NCI-H82 (cell line): ENCODE measurements around the gene MSH2.
"Not testable (repeated sequence)": the region's sequence is repeated elsewhere in the genome, so short reads cannot be mapped to it uniquely, and the experiment has no call there.

ENCODE experiments used
- DNase-seq: peaks from one replicate; lab custom pipeline; 2025; lab: John Stamatoyannopoulos, UW

The MSH2 gene

DNA sequence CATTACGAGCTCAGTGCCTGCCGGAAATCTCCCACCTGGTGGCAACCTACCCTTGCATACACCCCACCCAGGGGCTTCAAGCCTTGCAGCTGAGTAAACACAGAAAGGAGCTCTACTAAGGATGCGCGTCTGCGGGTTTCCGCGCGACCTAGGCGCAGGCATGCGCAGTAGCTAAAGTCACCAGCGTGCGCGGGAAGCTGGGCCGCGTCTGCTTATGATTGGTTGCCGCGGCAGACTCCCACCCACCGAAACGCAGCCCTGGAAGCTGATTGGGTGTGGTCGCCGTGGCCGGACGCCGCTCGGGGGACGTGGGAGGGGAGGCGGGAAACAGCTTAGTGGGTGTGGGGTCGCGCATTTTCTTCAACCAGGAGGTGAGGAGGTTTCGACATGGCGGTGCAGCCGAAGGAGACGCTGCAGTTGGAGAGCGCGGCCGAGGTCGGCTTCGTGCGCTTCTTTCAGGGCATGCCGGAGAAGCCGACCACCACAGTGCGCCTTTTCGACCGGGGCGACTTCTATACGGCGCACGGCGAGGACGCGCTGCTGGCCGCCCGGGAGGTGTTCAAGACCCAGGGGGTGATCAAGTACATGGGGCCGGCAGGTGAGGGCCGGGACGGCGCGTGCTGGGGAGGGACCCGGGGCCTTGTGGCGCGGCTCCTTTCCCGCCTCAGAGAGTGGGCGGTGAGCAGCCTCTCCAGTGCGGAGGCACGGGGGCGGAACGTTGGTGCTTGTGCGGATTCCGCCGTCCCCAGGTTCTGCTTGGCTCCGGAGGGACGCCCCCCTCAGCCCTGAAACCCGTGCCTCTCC lies at the start of gene MSH2:
TSS of gene MSH2 (plus strand) at position 352 of the 804 bp plus-strand sequence. CDS start at position 388, 36 bp downstream.
- peak; percentile 99 for DNase-seq

DNA sequence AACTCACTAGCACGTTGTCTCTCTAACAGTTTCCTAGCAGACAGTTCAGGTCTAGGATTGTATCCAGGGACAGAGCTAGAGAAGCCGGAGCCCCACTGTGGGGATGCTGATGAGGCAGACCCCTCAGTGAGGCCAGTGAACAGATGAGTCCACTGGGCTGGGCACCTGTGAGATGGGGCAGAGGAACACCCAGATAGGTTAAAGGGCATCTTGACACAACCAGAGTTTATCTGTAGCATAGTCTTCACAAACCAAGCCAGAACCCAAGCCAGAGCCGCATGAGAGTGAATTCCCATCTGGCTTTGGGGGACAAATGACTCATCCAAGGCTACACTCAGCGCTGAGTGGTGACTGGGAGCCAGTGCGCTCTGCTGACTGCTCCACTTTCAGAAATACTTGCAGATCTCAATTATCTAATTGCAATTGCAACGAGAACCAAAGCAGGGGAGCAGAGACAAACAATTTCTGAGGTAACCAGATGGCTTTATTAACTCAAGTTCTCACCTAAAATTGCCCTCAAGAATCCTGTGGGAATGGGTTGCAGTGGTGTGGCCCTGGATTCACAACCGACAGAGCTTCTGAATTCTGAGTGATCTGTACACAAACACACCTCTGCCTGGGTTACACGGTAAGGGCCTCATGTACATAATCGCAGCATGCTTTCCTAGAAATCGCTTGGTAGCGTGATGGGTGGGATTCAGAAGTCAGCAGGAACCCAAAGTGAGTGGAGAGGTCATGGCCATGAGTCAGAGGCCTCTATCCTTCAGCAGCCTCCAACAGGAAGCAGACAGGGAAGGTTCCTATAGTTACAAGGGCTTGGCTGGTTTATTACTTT lies 48.7 kb upstream of the MSH2 start:
- DNase-seq: no peak

DNA sequence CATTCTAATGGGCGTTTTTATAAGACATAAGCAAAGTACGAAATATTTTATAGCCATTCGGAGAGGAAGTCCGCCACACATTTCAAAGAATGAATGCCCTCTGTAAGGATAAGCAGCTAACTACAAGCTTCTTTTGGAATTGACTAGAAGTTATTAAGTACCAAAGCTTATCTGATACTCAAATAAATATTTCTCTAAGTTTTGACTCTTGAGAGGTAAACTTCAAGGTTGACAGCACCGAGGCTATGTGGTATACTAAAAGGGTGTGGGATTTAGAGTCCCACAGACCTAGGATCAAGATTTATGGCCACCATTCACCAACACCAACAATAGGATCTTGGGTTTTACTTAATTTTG lies 48.1 kb upstream of the MSH2 start:
- no peak for DNase-seq

GRCh38 chr2:47357483-47357882 lies 45.5 kb upstream of the MSH2 start:
- DNase-seq: no peak

- no peak for DNase-seq
Observed at GRCh38 chr2:47359375-47359868, 43.5 kb upstream of the MSH2 start.

GRCh38 chr2:47360283-47360682 lies 42.7 kb upstream of the MSH2 start:
- no peak for DNase-seq

DNA sequence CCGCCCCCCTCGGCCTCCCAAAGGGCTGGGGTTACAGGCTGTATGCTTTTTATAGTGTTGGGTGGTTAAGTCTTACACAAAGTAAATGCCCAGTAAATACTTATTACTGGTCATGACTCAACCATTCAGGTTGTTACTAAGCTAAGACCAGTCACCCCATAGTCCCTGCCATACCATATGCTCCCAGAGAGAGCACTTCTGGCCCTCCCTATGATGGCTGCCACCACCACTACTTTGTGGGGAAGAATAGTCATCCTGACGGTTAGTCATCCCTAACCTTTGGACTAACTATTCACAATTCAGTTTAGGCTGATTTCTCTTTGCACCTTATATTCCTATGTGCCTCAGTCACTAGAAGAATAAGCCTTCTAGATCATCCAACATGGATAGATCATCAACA lies 42.0 kb upstream of the MSH2 start:
- no peak for DNase-seq

DNA sequence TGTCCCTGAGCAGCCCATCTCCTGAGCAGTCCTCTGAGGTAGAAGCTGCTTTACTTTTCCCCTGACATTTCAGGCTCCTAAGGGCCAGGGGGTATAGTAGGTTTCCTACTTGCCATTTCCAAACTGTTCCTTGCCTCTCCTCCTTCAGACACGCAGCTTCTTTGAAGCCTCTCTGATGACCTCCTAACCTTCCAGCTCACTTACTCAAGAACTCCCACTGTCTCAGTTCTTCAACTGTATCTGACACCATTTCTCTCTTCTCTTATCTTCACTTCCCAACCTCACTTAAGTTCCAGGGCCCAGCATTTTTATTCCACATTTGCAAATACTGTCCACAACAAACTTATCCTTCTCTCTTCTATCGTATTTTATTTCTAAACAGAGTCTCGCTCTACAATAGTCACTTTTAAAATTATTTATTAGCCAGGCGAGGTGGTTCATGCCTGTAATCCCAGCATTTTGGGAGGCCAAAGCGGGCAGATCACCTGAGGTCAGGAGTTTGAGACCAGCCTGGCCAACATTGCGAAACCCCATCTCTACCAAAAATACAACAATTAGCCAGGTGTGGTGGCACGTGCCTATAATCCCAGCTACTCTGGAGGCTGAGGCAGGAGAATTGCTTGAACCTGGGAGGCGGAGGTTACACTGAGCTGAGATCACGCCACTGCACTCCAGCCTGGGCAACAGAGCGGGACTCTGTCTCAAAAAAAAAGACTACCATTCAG lies 41.3 kb upstream of the MSH2 start:
- not testable (repeated sequence) for DNase-seq

DNA sequence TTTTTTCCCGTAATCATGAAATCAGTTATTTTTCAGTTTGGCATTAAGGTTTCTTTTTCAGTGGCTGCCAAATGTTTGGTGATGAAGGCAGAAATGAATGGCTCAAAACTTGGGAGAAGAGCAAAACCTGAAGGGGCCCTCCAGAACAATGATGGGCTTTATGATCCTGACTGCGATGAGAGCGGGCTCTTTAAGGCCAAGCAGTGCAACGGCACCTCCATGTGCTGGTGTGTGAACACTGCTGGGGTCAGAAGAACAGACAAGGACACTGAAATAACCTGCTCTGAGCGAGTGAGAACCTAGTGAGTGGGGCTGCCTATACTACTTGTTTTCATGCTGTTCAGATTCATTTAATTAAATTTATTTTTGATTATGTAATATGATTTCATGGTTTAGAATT lies 29.2 kb upstream of the MSH2 start:
- peak; percentile 51 for DNase-seq

GRCh38 chr2:47375307-47375706 lies 27.6 kb upstream of the MSH2 start:
- DNase-seq: no peak

- DNase-seq: no peak
Observed at GRCh38 chr2:47379384-47379783, 23.6 kb upstream of the MSH2 start.

DNA sequence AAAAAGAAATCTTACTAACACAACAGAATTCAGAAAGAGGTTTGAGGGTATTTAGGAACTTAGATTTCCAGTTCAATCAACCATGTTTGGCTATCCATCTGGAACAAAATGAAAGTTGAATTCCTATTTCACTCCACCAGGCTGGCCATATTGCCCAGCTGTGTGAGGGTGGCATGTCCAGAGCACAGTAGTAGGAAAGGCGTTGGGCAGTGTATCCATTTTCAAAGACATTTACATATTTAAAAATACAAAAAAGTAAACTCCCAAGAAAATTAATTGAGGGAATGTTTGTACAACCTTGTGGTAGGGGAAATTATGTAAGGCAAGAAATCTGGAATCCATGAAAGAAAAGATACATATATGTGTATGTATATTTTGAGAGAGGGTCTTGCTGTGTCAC lies 21.5 kb upstream of the MSH2 start:
- no peak for DNase-seq

- no peak for DNase-seq
Observed at GRCh38 chr2:47386551-47386950, 16.4 kb upstream of the MSH2 start.

- no peak for DNase-seq
Observed at GRCh38 chr2:47388888-47389287, 14.1 kb upstream of the MSH2 start.

- DNase-seq: no peak
Observed at GRCh38 chr2:47389692-47390091, 13.3 kb upstream of the MSH2 start.

DNA sequence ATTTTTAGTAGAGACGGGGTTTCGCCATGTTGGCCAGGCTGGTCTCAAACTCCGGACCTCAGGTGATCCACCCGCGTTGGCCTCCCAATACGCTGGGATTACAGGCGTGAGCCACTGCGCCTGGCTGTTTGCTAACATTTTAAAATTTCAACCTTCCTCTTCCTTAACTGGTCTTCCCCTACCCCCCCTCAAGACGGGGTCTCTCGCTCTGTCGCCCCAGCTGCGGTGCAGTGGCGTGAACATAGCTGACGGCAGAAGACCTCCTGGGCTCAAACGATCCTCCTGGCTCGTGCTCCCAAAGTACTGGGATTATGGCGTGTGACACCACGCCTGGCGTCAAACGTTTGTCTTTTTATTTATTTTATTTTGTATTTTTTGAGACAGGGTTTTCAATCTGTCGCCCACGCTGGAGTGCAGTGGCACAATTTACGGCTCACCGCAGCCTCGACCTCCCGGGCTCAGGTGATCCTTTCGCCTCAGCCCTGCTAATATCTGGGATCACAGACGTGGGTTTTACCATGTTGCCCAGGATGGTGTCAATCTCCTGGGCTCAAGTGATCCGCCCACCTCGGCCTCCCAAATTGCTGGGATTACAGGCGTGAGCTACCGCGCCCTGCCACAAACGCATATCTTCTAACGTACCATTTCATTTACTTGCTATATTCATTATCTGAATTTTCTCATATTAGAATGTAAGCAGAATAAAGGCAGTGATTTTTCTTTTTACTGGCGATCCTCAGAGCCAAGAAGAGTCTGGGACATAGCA lies 984 bp upstream of the MSH2 start:
- peak; percentile 70 for DNase-seq

GRCh38 chr2:47402555-47402804 lies 476 bp upstream of the MSH2 start:
- DNase-seq: no peak

GRCh38 chr2:47403609-47404193 lies 745 bp downstream of the MSH2 start:
- peak; percentile 55 for DNase-seq

DNA sequence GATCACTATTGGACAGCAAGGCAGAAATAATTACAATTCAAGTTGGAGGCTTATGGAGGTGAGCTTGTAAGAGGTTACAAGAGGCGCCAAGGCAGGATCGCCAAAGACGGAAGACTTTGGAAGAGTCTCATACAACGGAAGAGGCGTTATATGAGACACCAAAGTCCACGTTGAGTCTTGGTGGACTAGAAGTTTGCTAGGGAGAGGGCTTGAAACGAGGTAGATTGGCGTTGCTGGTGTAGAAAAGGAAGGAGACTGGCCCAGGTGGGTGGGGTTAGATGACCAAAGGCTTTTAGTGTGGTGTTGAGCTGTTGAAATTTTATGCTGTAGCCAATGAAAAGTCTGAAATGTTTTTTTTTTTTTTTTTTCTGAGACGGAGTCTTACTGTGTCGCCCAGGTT lies 1.4 kb downstream of the MSH2 start:
- DNase-seq: peak; percentile 17

DNA sequence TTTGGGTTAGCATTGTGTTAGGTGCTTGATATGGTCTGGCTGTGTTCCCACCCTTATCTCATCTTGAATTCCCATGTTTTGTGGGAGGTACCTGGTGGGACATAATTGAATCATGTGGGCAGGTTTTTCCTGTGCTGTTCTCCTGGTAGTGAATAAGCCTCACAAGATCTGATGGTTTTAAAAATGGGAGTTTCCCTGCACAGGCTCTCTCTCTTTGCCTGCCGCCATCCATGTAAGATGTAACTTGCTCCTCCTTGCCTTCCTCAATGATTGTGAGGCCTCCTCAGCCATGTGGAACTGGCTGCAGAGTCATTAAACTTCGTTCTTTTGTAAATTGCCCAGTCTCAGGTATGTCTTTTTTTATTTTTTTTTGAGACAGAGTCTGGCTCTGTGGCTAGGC lies 2.8 kb downstream of the MSH2 start:
- DNase-seq: no peak

DNA sequence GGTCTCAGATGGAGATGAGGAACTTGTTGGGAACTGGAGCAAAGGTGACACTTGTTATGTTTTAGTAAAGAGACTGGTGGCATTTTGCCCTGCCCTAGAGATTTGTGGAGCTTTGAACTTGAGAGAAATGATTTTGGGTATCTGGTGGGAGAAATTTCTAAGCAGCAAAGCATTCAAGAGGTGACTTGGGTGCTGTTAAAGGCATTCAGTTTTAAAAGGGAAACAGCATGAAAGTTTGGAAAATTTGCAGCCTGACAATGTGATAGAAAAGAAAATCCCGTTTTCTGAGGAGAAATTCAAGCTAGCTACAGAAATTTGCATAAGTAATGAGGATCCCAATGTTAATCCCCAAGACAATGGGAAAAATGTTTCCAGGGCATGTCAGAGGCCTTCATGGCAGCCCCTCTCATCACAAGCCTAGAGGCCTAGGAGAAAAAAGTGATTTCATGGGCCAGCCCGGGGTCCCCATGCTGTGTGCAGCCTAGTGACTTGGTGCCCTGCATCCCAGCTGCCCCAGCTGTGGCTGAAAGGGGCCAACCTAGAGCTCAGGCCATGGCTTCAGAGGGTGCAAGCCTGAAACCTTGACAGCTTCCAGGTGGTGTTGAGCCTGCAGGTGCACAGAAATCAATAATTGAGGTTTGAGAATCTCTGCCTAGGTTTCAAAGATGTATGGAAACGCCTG lies 3.8 kb downstream of the MSH2 start:
- DNase-seq: not testable (repeated sequence)
